ENCODE data around the gene SLC15A5.

SLC15A5 gene

DNA sequence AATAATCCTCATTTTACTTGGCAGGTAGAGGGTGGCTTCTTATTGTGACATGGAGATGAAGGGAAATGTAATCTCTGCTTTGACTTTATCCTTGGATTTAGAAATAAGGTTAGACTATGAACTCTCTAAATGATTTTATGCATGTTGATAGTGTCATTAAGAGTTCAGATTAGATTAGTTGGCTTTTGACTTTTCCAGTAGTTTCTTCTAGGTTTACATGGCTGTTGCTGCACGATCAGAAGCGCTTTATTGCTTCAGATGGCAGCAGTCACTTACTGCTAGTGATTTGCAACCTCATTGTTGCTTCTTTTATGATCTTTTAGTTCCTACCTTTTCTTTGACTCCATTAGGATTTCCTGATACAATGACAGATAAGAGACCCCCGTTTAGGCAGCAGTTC lies 32.3 kb downstream of the SLC15A5 start:
- DNase-seq (ENCODE audit: low read depth), result no peak
- in situ Hi-C loops (cut with HindIII; ENCODE audit: low sequenced_read_pairs), result no loop called here
- H3K4me3 ChIP-seq (ENCODE audit: low read depth, low read length), result no peak overlapping the region
- TF ChIP-seq, protein P1, sequence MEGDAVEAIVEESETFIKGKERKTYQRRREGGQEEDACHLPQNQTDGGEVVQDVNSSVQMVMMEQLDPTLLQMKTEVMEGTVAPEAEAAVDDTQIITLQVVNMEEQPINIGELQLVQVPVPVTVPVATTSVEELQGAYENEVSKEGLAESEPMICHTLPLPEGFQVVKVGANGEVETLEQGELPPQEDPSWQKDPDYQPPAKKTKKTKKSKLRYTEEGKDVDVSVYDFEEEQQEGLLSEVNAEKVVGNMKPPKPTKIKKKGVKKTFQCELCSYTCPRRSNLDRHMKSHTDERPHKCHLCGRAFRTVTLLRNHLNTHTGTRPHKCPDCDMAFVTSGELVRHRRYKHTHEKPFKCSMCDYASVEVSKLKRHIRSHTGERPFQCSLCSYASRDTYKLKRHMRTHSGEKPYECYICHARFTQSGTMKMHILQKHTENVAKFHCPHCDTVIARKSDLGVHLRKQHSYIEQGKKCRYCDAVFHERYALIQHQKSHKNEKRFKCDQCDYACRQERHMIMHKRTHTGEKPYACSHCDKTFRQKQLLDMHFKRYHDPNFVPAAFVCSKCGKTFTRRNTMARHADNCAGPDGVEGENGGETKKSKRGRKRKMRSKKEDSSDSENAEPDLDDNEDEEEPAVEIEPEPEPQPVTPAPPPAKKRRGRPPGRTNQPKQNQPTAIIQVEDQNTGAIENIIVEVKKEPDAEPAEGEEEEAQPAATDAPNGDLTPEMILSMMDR (IDR thresholded peaks at IDR 0.05; ENCODE audit: low read depth, low read length, missing control alignments), result no peak

DNA sequence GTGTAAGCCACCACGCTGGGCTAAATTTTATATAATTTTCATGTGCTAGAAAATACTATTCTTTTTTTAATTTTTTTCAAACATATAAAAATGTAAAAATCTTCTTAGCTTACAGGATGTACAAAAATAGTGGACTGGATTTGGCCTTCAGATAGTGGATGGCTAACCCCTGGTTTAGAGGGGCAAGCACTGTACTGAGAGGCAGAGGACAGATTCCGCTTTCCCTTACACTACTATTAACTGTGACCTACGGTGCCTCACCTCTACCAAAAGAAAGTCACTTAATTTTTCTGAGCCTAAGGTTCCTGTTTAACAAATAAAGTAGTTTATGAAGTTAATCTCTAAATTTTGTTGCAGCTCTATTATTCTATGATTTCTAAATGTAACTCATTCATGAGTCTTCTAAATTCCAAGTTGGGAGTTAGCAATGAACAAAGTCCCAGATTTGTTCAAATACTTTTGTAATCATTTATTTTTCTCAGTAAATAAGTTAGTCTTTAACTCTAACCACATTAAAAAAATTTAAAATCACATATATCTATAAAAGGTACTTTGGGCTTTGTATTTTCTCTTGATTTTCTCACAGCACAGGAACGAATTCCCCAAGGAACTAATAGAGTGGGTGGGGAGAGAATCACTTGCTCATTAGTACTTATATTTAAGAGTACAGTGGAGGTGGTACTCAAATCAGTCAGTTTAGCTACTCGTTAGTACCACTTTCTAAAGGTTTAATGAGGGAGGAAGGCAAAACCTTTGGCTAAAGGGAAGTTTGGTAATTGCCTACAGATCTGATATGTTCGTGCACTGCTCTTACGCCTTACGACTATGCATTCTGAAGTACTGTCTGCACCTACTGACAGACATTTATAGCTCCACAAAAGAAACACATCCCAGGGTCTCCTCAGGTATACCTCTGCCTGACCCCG lies 33.7 kb downstream of the SLC15A5 start:
- in situ Hi-C loops (cut with HindIII; ENCODE audit: low sequenced_read_pairs), result no loop called here
- no peak for DNase-seq (ENCODE audit: low read depth)
- no peak overlapping the region for H3K4me3 ChIP-seq (ENCODE audit: low read depth, low read length)
- TF ChIP-seq, protein P1 (IDR thresholded peaks at IDR 0.05; ENCODE audit: low read depth, low read length, missing control alignments), result no peak

DNA sequence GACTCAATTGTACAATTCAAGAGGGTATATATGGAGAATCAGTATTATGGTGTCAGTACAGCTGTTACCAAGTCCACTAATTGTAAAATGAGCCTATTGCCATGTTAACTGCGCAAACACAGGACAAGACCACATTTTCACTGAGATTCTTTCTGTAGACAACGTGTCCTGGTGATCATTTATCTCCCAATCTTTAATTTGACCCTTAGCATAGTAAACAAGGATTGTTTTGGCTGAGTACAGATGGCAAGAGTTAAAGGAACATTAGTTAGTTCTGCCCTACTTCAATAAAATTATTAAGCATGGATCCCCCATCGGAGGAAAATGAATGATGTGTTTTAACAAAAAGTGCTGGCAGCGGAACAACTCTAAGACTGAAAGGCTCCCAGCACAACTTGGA lies 36.1 kb downstream of the SLC15A5 start:
- TF ChIP-seq, protein P1 (IDR thresholded peaks at IDR 0.05; ENCODE audit: low read depth, low read length, missing control alignments), result no peak
- in situ Hi-C loops (cut with HindIII; ENCODE audit: low sequenced_read_pairs), result no loop called here
- H3K4me3 ChIP-seq (ENCODE audit: low read depth, low read length), result no peak overlapping the region
- no peak for DNase-seq (ENCODE audit: low read depth)

DNA sequence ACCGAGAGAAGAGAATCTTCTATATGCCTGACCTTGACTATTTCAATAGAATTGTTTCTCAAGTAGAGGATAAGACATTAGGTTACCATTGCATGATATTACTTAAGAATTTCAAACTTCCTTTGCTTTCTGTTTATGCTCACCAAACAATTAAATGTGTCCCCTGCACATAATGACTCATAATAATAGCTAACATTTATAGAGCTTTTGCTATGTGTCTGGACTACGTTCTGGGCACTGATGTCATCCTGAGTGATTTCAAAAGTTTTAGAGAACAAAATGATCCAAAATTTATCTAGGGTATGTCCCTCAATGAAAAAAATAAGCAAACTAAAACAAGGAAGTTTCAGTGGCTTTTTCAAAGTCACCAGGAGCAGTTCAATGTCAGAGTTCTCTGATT lies 38.8 kb downstream of the SLC15A5 start:
- in situ Hi-C loops (cut with HindIII; ENCODE audit: low sequenced_read_pairs), result no loop called here
- no peak for DNase-seq (ENCODE audit: low read depth)
- H3K4me3 ChIP-seq (ENCODE audit: low read depth, low read length), result no peak overlapping the region
- TF ChIP-seq, protein P1 (IDR thresholded peaks at IDR 0.05; ENCODE audit: low read depth, low read length, missing control alignments), result no peak

DNA sequence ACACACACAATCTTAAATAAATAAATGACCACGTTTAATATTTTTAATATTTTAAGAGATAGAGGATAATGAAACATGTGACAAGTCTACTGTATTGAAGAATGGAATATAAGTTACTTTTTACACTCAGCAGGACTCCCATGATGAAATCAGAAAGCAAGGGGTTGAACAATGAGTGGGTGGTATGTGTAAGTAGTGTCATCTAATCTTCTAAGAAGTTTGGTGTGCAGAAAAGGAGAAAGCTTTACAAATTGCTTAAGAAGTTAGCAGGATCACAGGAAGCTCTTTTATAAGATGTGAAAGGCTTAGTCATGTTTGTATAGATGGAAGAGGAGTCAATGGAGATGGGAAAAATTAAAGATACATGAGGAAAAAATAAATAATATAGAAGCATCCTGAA lies 47.8 kb downstream of the SLC15A5 start:
- TF ChIP-seq, protein P1 (IDR thresholded peaks at IDR 0.05; ENCODE audit: low read depth, low read length, missing control alignments), result no peak
- in situ Hi-C loops (cut with HindIII; ENCODE audit: low sequenced_read_pairs), result no loop called here
- DNase-seq (ENCODE audit: low read depth), result no peak
- H3K4me3 ChIP-seq (ENCODE audit: low read depth, low read length), result no peak overlapping the region

DNA sequence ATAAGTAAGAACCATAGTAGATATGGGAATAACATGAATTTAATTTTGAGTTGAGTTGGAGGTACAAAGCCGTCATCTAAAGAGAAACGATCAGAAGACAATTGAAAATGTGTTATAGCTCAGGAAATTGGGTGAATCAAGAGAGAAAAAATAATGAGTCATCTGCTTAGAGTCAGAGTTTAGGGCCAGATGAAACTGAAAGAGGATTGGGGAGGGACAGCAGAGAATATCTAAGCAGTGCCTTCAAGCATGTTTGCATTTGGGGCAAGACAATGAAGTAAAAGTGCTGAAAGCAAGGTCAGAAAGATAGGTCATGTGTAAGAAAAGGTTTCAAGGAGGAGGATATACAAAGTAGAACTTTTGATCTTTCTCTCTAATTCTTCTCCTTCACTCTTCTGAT lies 49.4 kb downstream of the SLC15A5 start:
- in situ Hi-C loops (cut with HindIII; ENCODE audit: low sequenced_read_pairs), result no loop called here

More for the DNA sequence above, 49.4 kb downstream of the SLC15A5 start:
- no peak for DNase-seq (ENCODE audit: low read depth)
- H3K4me3 ChIP-seq (ENCODE audit: low read depth, low read length), result no peak overlapping the region
- TF ChIP-seq, protein P1 (IDR thresholded peaks at IDR 0.05; ENCODE audit: low read depth, low read length, missing control alignments), result no peak

Data from astrocyte of the cerebellum (primary cell).